G401.6 (cell line): ENCODE data around the gene HINT3.
"Not testable (repeated sequence)": the region's sequence is repeated elsewhere in the genome, so short reads cannot be mapped to it uniquely, and the experiment has no call there.

ENCODE experiments used
- FAIRE-seq: peaks from 2 replicates; lab custom pipeline; 2012; peaks lifted over from hg19 to GRCh38; lab: Jason Lieb, UNC

Gene HINT3

GRCh38 chr6:125940247-125941041 lies 16.1 kb upstream of the HINT3 start:
- no peak for FAIRE-seq

- no peak for FAIRE-seq
Measured at GRCh38 chr6:125942672-125943527, 13.7 kb upstream of the HINT3 start.

GRCh38 chr6:125943528-125944433 lies 12.8 kb upstream of the HINT3 start:
- no peak for FAIRE-seq

GRCh38 chr6:125944434-125944816 lies 12.1 kb upstream of the HINT3 start:
- no peak for FAIRE-seq

GRCh38 chr6:125944896-125945295 lies 11.7 kb upstream of the HINT3 start:
- no peak for FAIRE-seq

GRCh38 chr6:125945378-125946141 lies 11.0 kb upstream of the HINT3 start:
- no peak for FAIRE-seq

GRCh38 chr6:125947615-125948014 lies 9.0 kb upstream of the HINT3 start:
- FAIRE-seq: no peak

GRCh38 chr6:125948455-125948854 lies 8.1 kb upstream of the HINT3 start:
- no peak for FAIRE-seq

- no peak for FAIRE-seq
Measured at GRCh38 chr6:125949069-125949468, 7.5 kb upstream of the HINT3 start.

- no peak for FAIRE-seq
Measured at GRCh38 chr6:125950293-125950692, 6.3 kb upstream of the HINT3 start.

GRCh38 chr6:125950716-125951115 lies 5.9 kb upstream of the HINT3 start:
- not testable (repeated sequence) for FAIRE-seq

- FAIRE-seq: no peak
Measured at GRCh38 chr6:125951323-125951722, 5.2 kb upstream of the HINT3 start.

- no peak for FAIRE-seq
Measured at GRCh38 chr6:125952764-125953501, 3.6 kb upstream of the HINT3 start.

- no peak for FAIRE-seq
Measured at GRCh38 chr6:125953502-125953875, 3.1 kb upstream of the HINT3 start.

GRCh38 chr6:125954735-125955339 lies 1.7 kb upstream of the HINT3 start:
- no peak for FAIRE-seq

- no peak for FAIRE-seq
Measured at GRCh38 chr6:125955973-125956372, 597 bp upstream of the HINT3 start.

GRCh38 chr6:125957391-125957693 lies 772 bp downstream of the HINT3 start:
- FAIRE-seq: no peak

GRCh38 chr6:125957845-125958244 lies 1.3 kb downstream of the HINT3 start:
- no peak for FAIRE-seq

GRCh38 chr6:125959041-125959440 lies 2.5 kb downstream of the HINT3 start:
- FAIRE-seq: no peak

- no peak for FAIRE-seq
Measured at GRCh38 chr6:125961117-125961516, 4.5 kb downstream of the HINT3 start.
